ENCODE measurements around the gene MED22.

DNA sequence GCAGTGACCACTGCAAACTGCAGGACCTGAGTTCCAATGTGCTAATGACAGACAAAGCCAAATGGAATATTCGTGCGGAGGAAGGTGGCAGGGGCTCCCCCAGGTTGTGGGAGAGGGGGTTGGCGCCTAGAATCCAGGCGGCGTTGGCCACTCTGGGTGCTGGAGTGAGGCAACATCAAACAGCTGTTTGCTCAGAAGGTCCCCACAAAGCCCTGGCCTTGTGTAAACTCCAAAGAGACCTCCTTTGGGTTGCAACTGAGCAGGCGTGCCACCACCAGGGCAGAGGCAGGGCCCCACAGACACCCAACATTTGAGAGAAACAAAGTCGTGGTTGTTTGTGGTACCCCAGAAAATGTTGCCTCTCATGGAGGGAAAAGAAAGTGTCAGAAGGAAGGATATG lies 42.8 kb upstream of the MED22 start:
- TF ChIP-seq, protein P1, sequence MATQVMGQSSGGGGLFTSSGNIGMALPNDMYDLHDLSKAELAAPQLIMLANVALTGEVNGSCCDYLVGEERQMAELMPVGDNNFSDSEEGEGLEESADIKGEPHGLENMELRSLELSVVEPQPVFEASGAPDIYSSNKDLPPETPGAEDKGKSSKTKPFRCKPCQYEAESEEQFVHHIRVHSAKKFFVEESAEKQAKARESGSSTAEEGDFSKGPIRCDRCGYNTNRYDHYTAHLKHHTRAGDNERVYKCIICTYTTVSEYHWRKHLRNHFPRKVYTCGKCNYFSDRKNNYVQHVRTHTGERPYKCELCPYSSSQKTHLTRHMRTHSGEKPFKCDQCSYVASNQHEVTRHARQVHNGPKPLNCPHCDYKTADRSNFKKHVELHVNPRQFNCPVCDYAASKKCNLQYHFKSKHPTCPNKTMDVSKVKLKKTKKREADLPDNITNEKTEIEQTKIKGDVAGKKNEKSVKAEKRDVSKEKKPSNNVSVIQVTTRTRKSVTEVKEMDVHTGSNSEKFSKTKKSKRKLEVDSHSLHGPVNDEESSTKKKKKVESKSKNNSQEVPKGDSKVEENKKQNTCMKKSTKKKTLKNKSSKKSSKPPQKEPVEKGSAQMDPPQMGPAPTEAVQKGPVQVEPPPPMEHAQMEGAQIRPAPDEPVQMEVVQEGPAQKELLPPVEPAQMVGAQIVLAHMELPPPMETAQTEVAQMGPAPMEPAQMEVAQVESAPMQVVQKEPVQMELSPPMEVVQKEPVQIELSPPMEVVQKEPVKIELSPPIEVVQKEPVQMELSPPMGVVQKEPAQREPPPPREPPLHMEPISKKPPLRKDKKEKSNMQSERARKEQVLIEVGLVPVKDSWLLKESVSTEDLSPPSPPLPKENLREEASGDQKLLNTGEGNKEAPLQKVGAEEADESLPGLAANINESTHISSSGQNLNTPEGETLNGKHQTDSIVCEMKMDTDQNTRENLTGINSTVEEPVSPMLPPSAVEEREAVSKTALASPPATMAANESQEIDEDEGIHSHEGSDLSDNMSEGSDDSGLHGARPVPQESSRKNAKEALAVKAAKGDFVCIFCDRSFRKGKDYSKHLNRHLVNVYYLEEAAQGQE (IDR thresholded peaks at IDR 0.05; ENCODE audit: insufficient read depth in 1 of 2, low read depth in 2 of 2, low read length in 2 of 2) = no peak
- TF ChIP-seq SIN3A (IDR thresholded peaks at IDR 0.05; ENCODE audit: borderline replicate concordance, insufficient read depth, low read length) = no peak

Measured in PFSK-1 (cell line).